ENCODE data around the gene OTOP2. TPM values are rescaled to one million over a fixed set of nuclear protein-coding genes. Genes with fewer than 3 reads are reported as not detected.
A peak's percentile ranks its signal among the peaks of the same experiment; 100 is the strongest.

The OTOP2 gene
- total RNA-seq, 4 donors from 2014 or later: not detected

DNA sequence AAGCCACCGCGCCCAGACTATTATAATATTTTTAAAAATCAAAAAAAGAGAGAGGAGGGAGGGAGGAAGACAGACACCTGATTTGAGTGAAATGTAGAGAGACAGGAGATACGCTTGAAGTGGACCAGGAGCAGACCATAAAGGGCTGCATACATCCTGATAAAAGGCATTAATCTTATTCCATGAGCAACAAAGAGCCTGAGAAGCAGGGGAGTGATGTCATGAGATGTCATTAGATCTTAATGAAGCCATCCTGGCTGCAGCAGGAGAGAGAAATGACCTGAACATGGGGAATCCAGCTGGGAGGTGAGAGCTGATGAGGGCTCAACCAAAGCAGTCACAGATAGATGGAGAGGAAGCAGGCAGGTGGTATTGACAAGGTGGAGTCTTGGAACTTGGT lies 53.7 kb downstream of the OTOP2 start:
- H3K36me3 ChIP-seq: no peaks in the 10 kb centered on the region
- H3K4me3 ChIP-seq: no peak overlapping the region
- peaks cover 0 to 8% (median 0%) of the 10 kb centered on the region in 4 donors for H3K27me3 ChIP-seq
- no peak for DNase-seq (ENCODE audit: extremely low spot score)
- no peak overlapping the region for H3K27ac ChIP-seq (replicated peaks in 1 of 4)
- H3K9me3 ChIP-seq: no peaks in the 10 kb centered on the region
- intact Hi-C loops (cut with DNase I): loop anchor here (10.0 kb wide), 1 partner anchor 127 kb away; the partner anchor contains the start of gene ARMC7
- TF ChIP-seq, protein P1, sequence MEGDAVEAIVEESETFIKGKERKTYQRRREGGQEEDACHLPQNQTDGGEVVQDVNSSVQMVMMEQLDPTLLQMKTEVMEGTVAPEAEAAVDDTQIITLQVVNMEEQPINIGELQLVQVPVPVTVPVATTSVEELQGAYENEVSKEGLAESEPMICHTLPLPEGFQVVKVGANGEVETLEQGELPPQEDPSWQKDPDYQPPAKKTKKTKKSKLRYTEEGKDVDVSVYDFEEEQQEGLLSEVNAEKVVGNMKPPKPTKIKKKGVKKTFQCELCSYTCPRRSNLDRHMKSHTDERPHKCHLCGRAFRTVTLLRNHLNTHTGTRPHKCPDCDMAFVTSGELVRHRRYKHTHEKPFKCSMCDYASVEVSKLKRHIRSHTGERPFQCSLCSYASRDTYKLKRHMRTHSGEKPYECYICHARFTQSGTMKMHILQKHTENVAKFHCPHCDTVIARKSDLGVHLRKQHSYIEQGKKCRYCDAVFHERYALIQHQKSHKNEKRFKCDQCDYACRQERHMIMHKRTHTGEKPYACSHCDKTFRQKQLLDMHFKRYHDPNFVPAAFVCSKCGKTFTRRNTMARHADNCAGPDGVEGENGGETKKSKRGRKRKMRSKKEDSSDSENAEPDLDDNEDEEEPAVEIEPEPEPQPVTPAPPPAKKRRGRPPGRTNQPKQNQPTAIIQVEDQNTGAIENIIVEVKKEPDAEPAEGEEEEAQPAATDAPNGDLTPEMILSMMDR (IDR thresholded peaks at IDR 0.05): no peak
- TF ChIP-seq POLR2A (IDR thresholded peaks at IDR 0.05; ENCODE audit: low read depth) (no peak), EP300 (IDR thresholded peaks at IDR 0.05) (no peak), POLR2AphosphoS5 (IDR thresholded peaks at IDR 0.05) (no peak)
- peaks cover 8 to 23% (median 19%) of the 10 kb centered on the region in 4 donors for H3K4me1 ChIP-seq
- 85% methylated on average over 3 of the region's 3 CpGs for WGBS

DNA sequence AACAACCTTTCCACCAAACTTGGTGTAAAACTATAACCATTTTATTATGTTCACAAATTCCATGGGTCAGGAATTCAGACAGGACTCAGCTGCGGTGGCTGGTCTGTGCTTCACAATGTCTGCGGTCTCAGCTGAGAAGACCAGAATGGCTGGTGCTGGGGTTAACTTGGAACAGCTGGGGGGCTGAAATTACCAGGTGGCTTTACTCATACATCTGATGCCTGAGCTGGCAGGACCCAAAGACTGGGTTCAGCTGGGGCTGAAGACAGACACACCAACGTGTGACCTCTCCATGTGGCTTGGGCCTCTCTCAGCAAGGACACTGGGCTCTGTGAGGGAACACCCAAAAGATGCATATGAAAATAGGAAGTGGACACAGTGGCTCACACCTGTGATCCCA lies 54.2 kb downstream of the OTOP2 start:
- peaks cover 0 to 5% (median 0%) of the 10 kb centered on the region in 4 donors for H3K27me3 ChIP-seq
- H3K36me3 ChIP-seq: no peaks in the 10 kb centered on the region
- TF ChIP-seq POLR2AphosphoS5 (IDR thresholded peaks at IDR 0.05) (no peak), POLR2A (IDR thresholded peaks at IDR 0.05; ENCODE audit: low read depth) (no peak), EP300 (IDR thresholded peaks at IDR 0.05) (no peak)
- TF ChIP-seq, protein P1 (IDR thresholded peaks at IDR 0.05): no peak
- no peak overlapping the region for H3K27ac ChIP-seq (replicated peaks in 1 of 4)
- H3K9me3 ChIP-seq: no peaks in the 10 kb centered on the region
- 72% methylated on average over 3 of the region's 3 CpGs for WGBS
- H3K4me3 ChIP-seq: no peak overlapping the region
- DNase-seq (ENCODE audit: extremely low spot score): no peak
- H3K4me1 ChIP-seq: peaks cover 8 to 23% (median 18%) of the 10 kb centered on the region in 4 donors
- intact Hi-C loops (cut with DNase I): loop anchor here (10.0 kb wide), 1 partner anchor 127 kb away; the partner anchor contains the start of gene ARMC7

DNA sequence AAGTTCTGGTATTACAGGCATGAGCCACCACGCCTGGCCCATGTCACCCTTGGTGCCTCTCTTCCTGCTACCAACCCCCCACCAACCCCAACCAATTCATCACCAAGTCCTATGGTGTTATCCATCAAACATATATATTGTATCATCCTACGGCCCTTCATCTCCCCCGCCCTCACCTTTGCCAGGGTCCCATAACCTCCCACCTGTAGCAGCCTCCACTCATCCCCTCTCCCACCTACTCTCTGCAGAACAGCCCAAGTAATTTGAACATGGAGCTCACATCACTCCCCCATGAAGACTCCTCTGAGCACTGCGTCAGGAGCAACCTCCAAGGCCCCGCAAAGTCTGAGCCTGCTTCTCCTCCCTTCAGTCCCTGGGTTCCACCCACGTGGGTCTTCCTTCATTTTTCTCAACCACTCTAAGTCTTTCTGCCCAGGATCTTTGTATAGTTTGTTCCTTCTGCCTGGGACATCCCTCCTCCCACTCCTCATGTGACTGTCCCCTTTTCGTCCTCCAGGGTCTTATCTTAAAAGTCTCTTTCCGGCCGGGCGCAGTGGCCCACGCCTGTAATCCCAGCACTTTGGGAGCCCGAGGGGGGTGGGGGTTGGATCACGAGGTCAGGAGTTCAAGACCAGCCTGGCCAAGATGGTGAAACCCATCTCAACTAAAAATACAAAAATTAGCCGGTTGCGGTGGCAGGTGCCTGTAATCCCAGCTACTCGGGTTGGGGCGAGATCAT lies 55.5 kb downstream of the OTOP2 start:
- H3K4me3 ChIP-seq: no peak overlapping the region
- no peak for TF ChIP-seq POLR2AphosphoS5 (IDR thresholded peaks at IDR 0.05)
- TF ChIP-seq EP300 (IDR thresholded peaks at IDR 0.05): no peak
- TF ChIP-seq, protein P1 (IDR thresholded peaks at IDR 0.05): no peak
- no peak for TF ChIP-seq POLR2A (IDR thresholded peaks at IDR 0.05; ENCODE audit: low read depth)
- no peaks in the 10 kb centered on the region for H3K36me3 ChIP-seq

DNA sequence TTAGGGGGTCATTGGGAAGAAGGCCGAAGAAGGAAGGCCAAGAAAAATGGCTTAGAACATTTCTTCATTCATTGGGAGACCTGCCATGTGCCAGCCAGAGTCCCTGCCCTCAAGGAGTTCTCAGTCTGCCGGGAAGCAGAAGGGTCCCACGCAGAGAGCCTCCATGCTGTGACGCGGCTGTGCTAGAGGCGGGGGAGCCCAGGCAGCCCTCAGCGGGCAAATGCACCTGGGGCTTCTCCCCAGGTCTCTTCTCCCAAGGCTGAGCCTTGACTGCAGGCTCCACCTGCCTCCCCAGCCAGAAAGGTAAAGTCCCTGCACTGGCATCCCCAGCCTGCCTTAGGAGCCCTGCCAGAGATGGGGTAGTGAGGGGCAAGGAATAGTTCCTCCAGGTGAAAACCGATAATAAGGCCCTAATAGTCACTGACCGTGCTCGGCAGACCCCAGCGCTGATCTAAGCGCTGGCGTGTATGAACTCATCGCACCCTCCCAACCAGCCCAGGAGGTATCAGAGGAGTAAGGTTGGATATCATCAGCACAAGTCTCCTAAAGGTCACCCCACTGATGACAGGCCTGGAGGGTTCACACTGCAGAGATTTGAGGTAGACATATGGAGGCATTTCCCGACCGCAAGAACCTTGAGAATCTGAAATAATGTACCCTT lies 57.4 kb downstream of the OTOP2 start:
- DNase-seq (ENCODE audit: extremely low spot score): no peak
- no peaks in the 10 kb centered on the region for H3K9me3 ChIP-seq
- peak overlapping the region; percentile 62 to 70 (median 70) for H3K4me3 ChIP-seq
- WGBS: 23% methylated on average over 3 of the region's 16 CpGs
- intact Hi-C loops (cut with DNase I): no loop called here
- TF ChIP-seq POLR2AphosphoS5 (IDR thresholded peaks at IDR 0.05) (no peak), EP300 (IDR thresholded peaks at IDR 0.05) (no peak), POLR2A (IDR thresholded peaks at IDR 0.05; ENCODE audit: low read depth) (no peak)
- TF ChIP-seq, protein P1 (IDR thresholded peaks at IDR 0.05): no peak
- H3K27ac ChIP-seq (replicated peaks in 1 of 4): peak overlapping the region; percentile 87 to 88 (median 88)
- no peaks in the 10 kb centered on the region for H3K27me3 ChIP-seq
- H3K4me1 ChIP-seq: peaks cover 8 to 23% (median 18%) of the 10 kb centered on the region in 4 donors
- no peaks in the 10 kb centered on the region for H3K36me3 ChIP-seq

More for the DNA sequence above, 55.5 kb downstream of the OTOP2 start:
- Histone ChIP-seq H3K27me3 (no peaks in the 10 kb centered on the region), H3K9me3 (no peaks in the 10 kb centered on the region), H3K4me1 (peaks cover 8 to 23% (median 18%) of the 10 kb centered on the region in 4 donors), H3K27ac (replicated peaks in 1 of 4) (no peak overlapping the region)
- no peak for DNase-seq (ENCODE audit: extremely low spot score)
- 86% methylated on average over 17 of the region's 17 CpGs for WGBS
- intact Hi-C loops (cut with DNase I): loop anchor here (10.0 kb wide), 1 partner anchor 125 kb away; the partner anchor contains the start of gene ARMC7

Measured in esophagus muscularis mucosa (tissue), 4 donors.